Endothelial cell (in vitro differentiated cells): ENCODE results near the gene PRKCSH. TPM values are rescaled to one million over a fixed set of nuclear protein-coding genes. Genes with fewer than 3 reads are reported as not detected.
A peak's percentile ranks its signal among the peaks of the same experiment; 100 is the strongest.

Experiments
- DNase-seq: peaks from one replicate; pipeline ENCODE4 v3.0.0; 2021; ENCODE audit warnings: low spot score
- H3K27ac Mint-ChIP-seq: one replicate; pipeline ENCODE4 v1.8.0; 2021; ENCODE audit warnings: mixed read lengths, inconsistent platforms; ENCODE audit not compliant: unreplicated experiment
- H3K27me3 Mint-ChIP-seq: one replicate; pipeline ENCODE4 v1.8.0; 2021; ENCODE audit warnings: mild to moderate bottlenecking, moderate library complexity, mixed read lengths, inconsistent platforms; ENCODE audit not compliant: unreplicated experiment
- H3K36me3 Mint-ChIP-seq: one replicate; pipeline ENCODE4 v1.8.0; 2021; ENCODE audit warnings: mild to moderate bottlenecking, low read depth, mixed read lengths, inconsistent platforms; ENCODE audit not compliant: unreplicated experiment
- H3K4me1 Mint-ChIP-seq: one replicate; pipeline ENCODE4 v1.8.0; 2021; ENCODE audit warnings: mild to moderate bottlenecking, mixed read lengths, inconsistent platforms; ENCODE audit not compliant: unreplicated experiment
- H3K4me3 Mint-ChIP-seq: one replicate; pipeline ENCODE4 v1.8.0; 2021; ENCODE audit warnings: mild to moderate bottlenecking, mixed read lengths, inconsistent platforms; ENCODE audit not compliant: unreplicated experiment
- H3K9me3 Mint-ChIP-seq: one replicate; pipeline ENCODE4 v1.8.0; 2021; ENCODE audit warnings: mixed read lengths, inconsistent platforms; ENCODE audit not compliant: unreplicated experiment
- CTCF ChIP-seq: fragments of 200-600 bp; sonication (generic); IDR thresholded peaks from one replicate; pipeline ENCODE4 v1.5.0; 2021; ENCODE audit warnings: antibody characterized with exemption; ENCODE audit not compliant: unreplicated experiment
- long read RNA-seq: library from polyadenylated mRNA; unstranded; transcript quantifications from one replicate; pipeline ENCODE4 v2.0.0, GENCODE V29; 2020; ENCODE audit not compliant: unreplicated experiment
- total RNA-seq: library from RNA; stranded (reverse); fragmentation: NEBNext Ultra II Directional; extraction: Animal tissue kit (Norgen Biotek cat#: 25700); gene quantifications from one replicate; pipeline ENCODE4 v1.2.1, GENCODE V29; 2021; ENCODE audit not compliant: unreplicated experiment

The PRKCSH gene
- total RNA-seq, result 466 TPM
- long read RNA-seq, partial matches to known transcripts, result 5 of 20 reads
- long read RNA-seq, other reads (novel, unspliced or antisense), result 13 of 20 reads

GRCh38 chr19:11435057-11435832 lies at the start of gene PRKCSH, which contains the start of gene ODAD3:
TSS of gene PRKCSH (plus strand) at chr19:11435635. CDS start at chr19:11436118, 483 bp downstream.
TSS of gene ODAD3 (minus strand) at chr19:11435121. CDS start at chr19:11435016, 105 bp downstream.
- H3K4me1 Mint-ChIP-seq, result peaks cover 16% of the 10 kb centered on the region
- peak; percentile 95 for TF ChIP-seq CTCF
- peak within 1 kb of the TSS; percentile 99 for H3K4me3 Mint-ChIP-seq
- H3K27ac Mint-ChIP-seq, result peak within 1 kb of the TSS; percentile 100
- H3K36me3 Mint-ChIP-seq, result peaks cover 3% of the 10 kb centered on the region
- peaks cover 17% of the 10 kb centered on the region for H3K27me3 Mint-ChIP-seq
- H3K9me3 Mint-ChIP-seq, result no peaks in the 10 kb centered on the region
- peak; percentile 99 for DNase-seq

- no peaks in the 10 kb centered on the region for H3K9me3 Mint-ChIP-seq
- no peak overlapping the region for H3K27ac Mint-ChIP-seq
- TF ChIP-seq CTCF, result no peak
- H3K27me3 Mint-ChIP-seq, result peaks cover 4% of the 10 kb centered on the region
- peaks cover 4% of the 10 kb centered on the region for H3K4me1 Mint-ChIP-seq
- DNase-seq, result no peak
- H3K4me3 Mint-ChIP-seq, result no peak overlapping the region
- no peaks in the 10 kb centered on the region for H3K36me3 Mint-ChIP-seq
These were observed 48.0 kb upstream of the PRKCSH start for GRCh38 chr19:11387162-11388034.

DNA sequence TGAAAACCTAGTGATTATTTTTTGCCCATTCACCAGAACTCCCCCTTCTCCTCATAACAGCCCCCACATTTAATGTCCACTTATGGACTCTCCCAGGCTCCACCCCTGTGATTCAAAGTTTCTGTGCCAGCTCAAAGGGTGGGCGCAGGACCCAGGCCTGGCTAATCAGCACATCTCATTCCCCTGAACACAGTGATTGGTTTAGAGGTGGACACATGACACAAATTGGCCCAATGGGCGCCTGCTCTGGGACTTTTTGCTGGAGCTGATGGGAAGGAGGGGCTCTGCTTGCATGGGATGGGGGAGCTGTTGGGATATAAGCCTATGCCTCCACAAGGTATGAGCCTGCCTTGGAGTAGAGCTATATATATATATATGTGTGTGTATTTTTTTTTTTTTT lies 45.1 kb upstream of the PRKCSH start:
- DNase-seq, result no peak
- Mint-ChIP-seq H3K27ac (no peak overlapping the region), H3K27me3 (peaks cover 1% of the 10 kb centered on the region), H3K36me3 (peaks cover 3% of the 10 kb centered on the region), H3K4me1 (peaks cover 4% of the 10 kb centered on the region), H3K9me3 (no peaks in the 10 kb centered on the region), H3K4me3 (no peak overlapping the region)
- no peak for TF ChIP-seq CTCF

DNA sequence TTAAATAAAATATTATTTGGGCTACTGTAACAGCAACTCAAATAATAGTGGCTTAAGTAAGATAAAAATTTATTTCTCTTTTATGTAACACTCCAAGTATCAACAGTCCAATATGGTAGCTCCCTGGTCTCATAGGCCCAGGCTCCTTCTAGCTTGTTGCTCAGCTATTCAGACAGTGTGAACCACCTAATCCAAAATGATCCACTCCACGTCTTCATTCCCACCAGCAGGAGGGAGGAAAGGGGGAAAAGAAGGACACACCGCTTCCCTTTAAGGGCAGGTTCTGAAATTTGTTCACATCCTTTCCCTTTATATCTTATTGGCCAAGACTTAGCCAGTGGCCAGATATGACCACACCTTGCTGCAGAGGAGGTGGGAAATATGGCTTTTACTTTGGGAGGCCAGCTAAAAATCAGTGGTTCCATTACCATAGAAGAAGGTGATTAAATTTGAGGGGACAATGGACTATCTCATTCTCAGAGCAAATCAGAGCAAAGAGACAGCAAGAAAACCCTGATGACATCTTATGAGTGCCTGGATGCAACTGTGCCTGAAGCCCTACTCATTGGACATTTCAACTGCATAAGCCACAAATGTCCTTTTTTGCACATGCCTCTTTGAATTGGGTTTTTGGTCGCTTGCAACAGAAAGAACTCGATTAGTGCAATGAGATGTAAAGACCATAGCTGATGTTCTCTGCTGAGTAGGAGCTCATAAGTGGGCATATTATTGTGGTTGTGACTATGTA lies 44.3 kb upstream of the PRKCSH start:
- Mint-ChIP-seq H3K27ac (no peak overlapping the region), H3K27me3 (peaks cover 3% of the 10 kb centered on the region), H3K4me3 (no peak overlapping the region), H3K36me3 (peaks cover 3% of the 10 kb centered on the region), H3K4me1 (peaks cover 4% of the 10 kb centered on the region), H3K9me3 (no peaks in the 10 kb centered on the region)
- no peak for DNase-seq
- no peak for TF ChIP-seq CTCF
